Measurements from ENCODE around the gene XPOT. TPM values are rescaled to one million over a fixed set of nuclear protein-coding genes. Genes with fewer than 3 reads are reported as not detected.
A peak's percentile ranks its signal among the peaks of the same experiment; 100 is the strongest.

XPOT gene
- total and polyA plus RNA-seq, 7 donors = 7.8 to 33.4 (median 26.9) TPM

DNA sequence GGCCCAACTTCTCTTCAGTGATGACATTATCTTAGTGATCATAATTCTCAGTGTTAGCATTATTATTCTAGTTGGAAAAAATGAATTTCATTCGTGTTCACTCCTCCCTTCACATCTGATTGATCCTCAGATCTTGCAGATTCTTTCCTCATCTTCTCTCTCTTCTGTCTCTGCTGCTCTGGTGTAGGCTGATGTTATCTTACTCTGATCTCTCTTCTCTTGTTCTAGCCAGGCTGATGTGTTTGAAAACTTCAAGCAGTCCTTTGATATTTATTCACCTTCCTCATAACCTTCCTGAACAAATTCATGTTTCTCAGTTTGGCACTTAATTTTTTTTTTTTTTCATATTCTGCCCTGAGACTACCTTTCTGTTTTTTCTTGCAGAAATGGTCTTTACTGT lies 42.1 kb downstream of the XPOT start:
- WGBS, 2 donors = 57 to 74% methylated on average over 1 of the region's 1 CpG

DNA sequence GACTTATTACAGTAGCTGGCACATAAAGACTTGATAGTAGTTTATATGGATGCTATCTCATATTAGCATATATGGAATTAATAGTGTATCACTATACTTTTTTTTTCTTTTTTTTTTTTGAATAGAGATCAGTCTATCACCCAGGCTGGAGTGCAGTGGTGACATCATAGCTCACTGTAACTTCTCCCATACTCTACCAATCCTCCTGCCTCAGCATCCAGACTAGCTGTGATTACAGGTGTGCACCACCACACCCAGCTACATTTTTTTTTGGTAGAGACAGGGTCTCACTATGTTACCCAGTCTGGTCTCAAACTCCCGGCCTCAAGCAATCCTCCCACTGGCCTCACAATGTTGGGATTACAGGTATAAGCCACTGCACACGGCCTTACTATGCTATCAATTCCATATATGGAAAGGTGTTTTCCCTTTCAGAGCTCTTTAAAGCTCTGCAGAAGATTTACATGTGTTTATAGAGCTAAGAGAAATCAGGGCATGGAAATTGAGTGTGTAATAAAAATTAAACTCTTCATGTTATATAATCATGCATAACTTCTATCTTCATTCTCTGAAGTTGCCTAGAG lies 46.0 kb downstream of the XPOT start:
- no peak overlapping the region for H3K4me3 ChIP-seq
- H3K9me3 ChIP-seq = no peaks in the 10 kb centered on the region
- peaks cover 0 to 38% (median 0%) of the 10 kb centered on the region in 4 donors for H3K36me3 ChIP-seq
- no peaks in the 10 kb centered on the region for H3K27me3 ChIP-seq
- intact Hi-C loops (cut with DNase I) = loop anchor here (5.0 kb wide), 2 partner anchors 172 to 247 kb away; no protein-coding TSS in a partner anchor
- H3K27ac ChIP-seq = no peak overlapping the region
- WGBS, 2 donors = 68 to 73% methylated on average over 2 of the region's 2 CpGs
- H3K4me1 ChIP-seq = peaks cover 0 to 28% (median 14%) of the 10 kb centered on the region in 4 donors
- TF ChIP-seq POLR2AphosphoS5 (IDR thresholded peaks at IDR 0.05) = no peak
- DNase-seq = no peak

More for the DNA sequence above, 42.1 kb downstream of the XPOT start:
- H3K36me3 ChIP-seq = peaks cover 0 to 75% (median 4%) of the 10 kb centered on the region in 4 donors
- DNase-seq = no peak
- H3K27ac ChIP-seq = no peak overlapping the region
- H3K4me3 ChIP-seq = no peak overlapping the region
- intact Hi-C loops (cut with DNase I) = no loop called here
- TF ChIP-seq EP300 (IDR thresholded peaks at IDR 0.05) (no peak), CTCF (IDR thresholded peaks at IDR 0.05) (no peak), POLR2AphosphoS5 (IDR thresholded peaks at IDR 0.05) (no peak), POLR2A (IDR thresholded peaks at IDR 0.05) (no peak)
- H3K9me3 ChIP-seq = no peaks in the 10 kb centered on the region
- H3K27me3 ChIP-seq = no peaks in the 10 kb centered on the region
- peaks cover 0 to 6% (median 5%) of the 10 kb centered on the region in 4 donors for H3K4me1 ChIP-seq

DNA sequence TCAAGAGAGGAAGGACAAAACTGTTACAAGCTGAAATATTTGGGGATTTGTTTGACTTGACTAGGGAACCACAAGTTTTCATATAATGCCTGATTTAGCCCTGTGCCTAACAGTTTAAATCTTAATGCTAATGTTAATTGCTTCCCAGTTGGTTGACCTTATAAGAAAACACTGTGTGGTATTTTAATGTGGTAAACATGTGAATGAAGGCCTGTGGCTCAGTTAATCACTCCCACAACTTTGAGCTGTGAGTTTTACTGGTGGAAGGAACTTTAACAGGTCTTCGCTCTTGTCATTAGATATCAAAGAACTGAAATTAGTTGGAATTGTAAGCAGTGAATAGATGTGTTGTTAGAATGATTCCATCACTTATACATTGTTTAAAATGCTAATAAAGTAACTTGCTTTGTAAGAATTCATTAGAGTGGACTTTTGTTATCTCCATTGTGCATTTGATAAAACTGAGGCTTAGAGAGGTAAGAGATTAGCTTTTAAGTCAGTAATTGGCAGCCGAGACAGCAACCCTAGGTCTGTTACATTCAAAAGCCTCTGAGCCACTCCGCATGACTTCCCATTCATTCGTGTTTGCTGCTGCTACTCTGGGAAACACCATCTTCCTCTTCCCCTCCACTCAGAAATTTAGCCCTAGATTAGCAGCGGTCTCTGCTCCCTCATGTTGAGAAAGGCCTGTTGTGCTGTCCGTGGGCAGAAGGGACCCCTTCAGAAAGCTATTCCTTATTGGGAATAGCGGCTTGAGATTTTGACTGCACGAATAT lies 46.7 kb downstream of the XPOT start:
- intact Hi-C loops (cut with DNase I) = loop anchor here (5.0 kb wide), 2 partner anchors 171 to 246 kb away; no protein-coding TSS in a partner anchor
- no peaks in the 10 kb centered on the region for H3K9me3 ChIP-seq

GRCh38 chr12:64451687-64452558 lies 47.7 kb downstream of the XPOT start, which contains the start of gene TBK1:
TBK1 (plus strand) TSS chr12:64452120; CDS start chr12:64455871, 3,751 bp downstream.
- TF ChIP-seq EP300 (IDR thresholded peaks at IDR 0.05) (no peak), POLR2A (IDR thresholded peaks at IDR 0.05) (no peak), POLR2AphosphoS5 (IDR thresholded peaks at IDR 0.05) (peak; percentile 64 to 88 (median 84)), CTCF (IDR thresholded peaks at IDR 0.05) (peak in 1 of 4 experiments; percentile 20)
- Histone ChIP-seq H3K27ac (peak within 1 kb of the TSS; percentile 97 to 100 (median 98)), H3K4me3 (peak within 1 kb of the TSS; percentile 90 to 99 (median 96)), H3K36me3 (peaks cover 0 to 20% (median 0%) of the 10 kb centered on the region in 4 donors), H3K4me1 (peaks cover 0 to 30% (median 15%) of the 10 kb centered on the region in 4 donors), H3K9me3 (no peaks in the 10 kb centered on the region), H3K27me3 (no peaks in the 10 kb centered on the region)
- 0 to 1% methylated on average over 94 of the region's 94 CpGs for WGBS, 2 donors
- DNase-seq = peak; percentile 95
- intact Hi-C loops (cut with DNase I) = loop anchor here (2.0 to 5.0 kb wide), 3 partner anchors 47 to 245 kb away; partner anchors contain the start of gene XPOT

More for the DNA sequence above, 46.7 kb downstream of the XPOT start:
- WGBS, 2 donors = 20 to 25% methylated on average over 8 of the region's 8 CpGs
- Histone ChIP-seq H3K4me3 (peak overlapping the region; percentile 90 to 99 (median 96)), H3K4me1 (peaks cover 0 to 30% (median 15%) of the 10 kb centered on the region in 4 donors), H3K27me3 (no peaks in the 10 kb centered on the region), H3K27ac (peak overlapping the region; percentile 97 to 100 (median 98)), H3K36me3 (peaks cover 0 to 30% (median 0%) of the 10 kb centered on the region in 4 donors)
- no peak for DNase-seq
- TF ChIP-seq EP300 (IDR thresholded peaks at IDR 0.05) (no peak), CTCF (IDR thresholded peaks at IDR 0.05) (no peak), POLR2AphosphoS5 (IDR thresholded peaks at IDR 0.05) (no peak), POLR2A (IDR thresholded peaks at IDR 0.05) (no peak)
